Panc1 (cell line): ENCODE results near the gene TMEM109. TPM values are rescaled to one million over a fixed set of nuclear protein-coding genes. Genes with fewer than 3 reads are reported as not detected.

Experiments
- ATAC-seq: fragments of 200-7000 bp; cut with Tn5 transposase; 2 replicates; pipeline ENCODE4 v1.9.1; 2020; ENCODE audit warnings: mild to moderate bottlenecking, moderate library complexity
- BruUV-seq: library from RNA; stranded (reverse); fragments of 400-500 nt; replicated peaks from 2 replicates; lab custom pipeline; 2021; lab: Mats Ljungman, UMichigan
- CTCF ChIA-PET: fragments of 300-600 bp; sonication (Branson Sonifier 250); formaldehyde crosslinking; loops from one replicate; lab custom pipeline; 2022; ENCODE audit warnings: antibody characterized with exemption; lab: Charles Lee
- POLR2A ChIA-PET: fragments of 300-600 bp; sonication (Branson Sonifier 250); formaldehyde crosslinking; loops from one replicate; lab custom pipeline; 2022; ENCODE audit warnings: antibody characterized with exemption; lab: Charles Lee
- DNase-seq: peaks from one replicate; pipeline ENCODE4 v3.0.0-alpha.2; 2010; ENCODE audit warnings: low read depth, low spot score
- H3K27ac ChIP-seq: 2 replicates; pipeline ENCODE4 v1.5.1; 2011; ENCODE audit warnings: mild to moderate bottlenecking, low read length, inconsistent platforms
- H3K27me3 ChIP-seq: fragments of 200-500 bp; sonication (Bioruptor generic); 2 replicates; pipeline ENCODE4 v1.6.0; 2014; ENCODE audit warnings: low read length, inconsistent platforms; ENCODE audit not compliant: control insufficient read depth, insufficient read depth
- H3K36me3 ChIP-seq: fragments of 200-500 bp; sonication (Bioruptor generic); 2 replicates; pipeline ENCODE4 v1.5.1; 2014; ENCODE audit warnings: inconsistent platforms, mild to moderate bottlenecking, low read length, moderate library complexity; ENCODE audit not compliant: control insufficient read depth, insufficient read depth
- H3K4me1 ChIP-seq: 2 replicates; pipeline ENCODE4 v1.5.1; 2011; ENCODE audit warnings: inconsistent platforms, mild to moderate bottlenecking, low read length, moderate library complexity; ENCODE audit not compliant: control insufficient read depth, insufficient read depth
- H3K4me3 ChIP-seq, 2 experiments: 2 replicates each; pipeline ENCODE4 v1.5.1; 2011 to 2012; ENCODE audit warnings: low read depth in 2 of 2, low read length in 2 of 2, mild to moderate bottlenecking in 2 of 2, inconsistent platforms in 1 of 2, moderate library complexity in 1 of 2
- H3K9me3 ChIP-seq: fragments of 200-500 bp; sonication (Bioruptor generic); 2 replicates; pipeline ENCODE4 v1.5.1; 2014; ENCODE audit warnings: low read depth, mild to moderate bottlenecking, inconsistent platforms, low read length, moderate library complexity; ENCODE audit not compliant: control insufficient read depth, insufficient read depth
- POLR2AphosphoS5 ChIP-seq: IDR thresholded peaks from 2 replicates; pipeline ENCODE4 v1.6.1; 2012; ENCODE audit warnings: mild to moderate bottlenecking, low read depth, low read length, moderate library complexity
- SIN3A ChIP-seq: IDR thresholded peaks from 2 replicates; pipeline ENCODE4 v1.6.1; 2012; ENCODE audit warnings: low read depth, mild to moderate bottlenecking, low read length, moderate library complexity, borderline replicate concordance; ENCODE audit not compliant: insufficient read depth
- TCF7L2 ChIP-seq: IDR thresholded peaks from 2 replicates; pipeline ENCODE4 v1.6.1; 2011; ENCODE audit warnings: mild to moderate bottlenecking, low read depth, low read length, inconsistent platforms
- in situ Hi-C: cut with HindIII; loops from 2 replicates; pipeline ENCODE4 v1.10.0; 2016; ENCODE audit warnings: low sequenced_read_pairs, low pct_unique_long_range_greater_than_20kb
- intact Hi-C: fragments of 100-400 bp; cut with micrococcal nuclease; formaldehyde crosslinking; loops from one replicate; pipeline ENCODE4 v1.10.0; 2022; ENCODE audit not compliant: unreplicated experiment
- total RNA-seq: library from RNA; stranded (reverse); gene quantifications from one replicate; pipeline ENCODE4 v1.2.1, GENCODE V29; 2021; ENCODE audit not compliant: unreplicated experiment
- TF ChIP-seq, protein P1 (sequence below): fragments of 450-650 bp; IDR thresholded peaks from 2 replicates; pipeline ENCODE4 v1.5.1; 2017; ENCODE audit warnings: mild to moderate bottlenecking
- TF ChIP-seq, protein P2 (sequence below), 2 experiments: IDR thresholded peaks; 2 replicates each; pipeline ENCODE4 v1.6.1; 2011 to 2012; ENCODE audit warnings: low read depth in 2 of 2, control low read depth in 1 of 2, low read length in 1 of 2, mild to moderate bottlenecking in 1 of 2, moderate library complexity in 1 of 2; ENCODE audit not compliant: insufficient read depth in 1 of 2

Gene TMEM109
- total RNA-seq, 1 experiment from 2014 or later = 91.8 TPM

DNA sequence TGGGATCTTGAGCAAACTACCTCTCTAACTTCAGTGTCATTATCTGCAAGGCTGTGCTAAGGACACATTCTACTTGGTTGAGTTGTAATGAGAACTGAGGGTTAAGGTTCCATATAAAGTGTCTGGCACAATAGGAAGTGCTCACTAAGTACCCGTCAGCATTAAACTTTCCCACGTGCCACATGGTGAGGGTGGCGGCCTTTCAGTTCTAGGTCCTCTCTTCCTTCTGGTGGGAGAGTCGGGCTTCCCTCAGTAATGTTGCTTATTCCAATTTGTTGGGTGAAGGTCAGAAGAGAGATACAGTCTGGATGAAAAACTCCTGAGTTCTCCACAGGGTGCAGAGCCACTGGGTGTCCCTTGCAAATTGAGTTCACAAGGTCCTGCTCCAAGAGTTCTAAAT is 52.9 kb downstream of the TMEM109 start:
- Histone ChIP-seq H3K4me1 (no peaks in the 10 kb centered on the region), H3K27ac (no peak overlapping the region), H3K9me3 (no peaks in the 10 kb centered on the region), H3K4me3 (no peak overlapping the region), H3K27me3 (peaks cover 4% of the 10 kb centered on the region; the same call in 1 of the 2 replicates), H3K36me3 (no peaks in the 10 kb centered on the region)
- TF ChIP-seq, protein P1, sequence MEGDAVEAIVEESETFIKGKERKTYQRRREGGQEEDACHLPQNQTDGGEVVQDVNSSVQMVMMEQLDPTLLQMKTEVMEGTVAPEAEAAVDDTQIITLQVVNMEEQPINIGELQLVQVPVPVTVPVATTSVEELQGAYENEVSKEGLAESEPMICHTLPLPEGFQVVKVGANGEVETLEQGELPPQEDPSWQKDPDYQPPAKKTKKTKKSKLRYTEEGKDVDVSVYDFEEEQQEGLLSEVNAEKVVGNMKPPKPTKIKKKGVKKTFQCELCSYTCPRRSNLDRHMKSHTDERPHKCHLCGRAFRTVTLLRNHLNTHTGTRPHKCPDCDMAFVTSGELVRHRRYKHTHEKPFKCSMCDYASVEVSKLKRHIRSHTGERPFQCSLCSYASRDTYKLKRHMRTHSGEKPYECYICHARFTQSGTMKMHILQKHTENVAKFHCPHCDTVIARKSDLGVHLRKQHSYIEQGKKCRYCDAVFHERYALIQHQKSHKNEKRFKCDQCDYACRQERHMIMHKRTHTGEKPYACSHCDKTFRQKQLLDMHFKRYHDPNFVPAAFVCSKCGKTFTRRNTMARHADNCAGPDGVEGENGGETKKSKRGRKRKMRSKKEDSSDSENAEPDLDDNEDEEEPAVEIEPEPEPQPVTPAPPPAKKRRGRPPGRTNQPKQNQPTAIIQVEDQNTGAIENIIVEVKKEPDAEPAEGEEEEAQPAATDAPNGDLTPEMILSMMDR = no peak
- TF ChIP-seq TCF7L2 = no peak
- TF ChIP-seq, protein P2, sequence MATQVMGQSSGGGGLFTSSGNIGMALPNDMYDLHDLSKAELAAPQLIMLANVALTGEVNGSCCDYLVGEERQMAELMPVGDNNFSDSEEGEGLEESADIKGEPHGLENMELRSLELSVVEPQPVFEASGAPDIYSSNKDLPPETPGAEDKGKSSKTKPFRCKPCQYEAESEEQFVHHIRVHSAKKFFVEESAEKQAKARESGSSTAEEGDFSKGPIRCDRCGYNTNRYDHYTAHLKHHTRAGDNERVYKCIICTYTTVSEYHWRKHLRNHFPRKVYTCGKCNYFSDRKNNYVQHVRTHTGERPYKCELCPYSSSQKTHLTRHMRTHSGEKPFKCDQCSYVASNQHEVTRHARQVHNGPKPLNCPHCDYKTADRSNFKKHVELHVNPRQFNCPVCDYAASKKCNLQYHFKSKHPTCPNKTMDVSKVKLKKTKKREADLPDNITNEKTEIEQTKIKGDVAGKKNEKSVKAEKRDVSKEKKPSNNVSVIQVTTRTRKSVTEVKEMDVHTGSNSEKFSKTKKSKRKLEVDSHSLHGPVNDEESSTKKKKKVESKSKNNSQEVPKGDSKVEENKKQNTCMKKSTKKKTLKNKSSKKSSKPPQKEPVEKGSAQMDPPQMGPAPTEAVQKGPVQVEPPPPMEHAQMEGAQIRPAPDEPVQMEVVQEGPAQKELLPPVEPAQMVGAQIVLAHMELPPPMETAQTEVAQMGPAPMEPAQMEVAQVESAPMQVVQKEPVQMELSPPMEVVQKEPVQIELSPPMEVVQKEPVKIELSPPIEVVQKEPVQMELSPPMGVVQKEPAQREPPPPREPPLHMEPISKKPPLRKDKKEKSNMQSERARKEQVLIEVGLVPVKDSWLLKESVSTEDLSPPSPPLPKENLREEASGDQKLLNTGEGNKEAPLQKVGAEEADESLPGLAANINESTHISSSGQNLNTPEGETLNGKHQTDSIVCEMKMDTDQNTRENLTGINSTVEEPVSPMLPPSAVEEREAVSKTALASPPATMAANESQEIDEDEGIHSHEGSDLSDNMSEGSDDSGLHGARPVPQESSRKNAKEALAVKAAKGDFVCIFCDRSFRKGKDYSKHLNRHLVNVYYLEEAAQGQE (IDR thresholded peaks at IDR 0.05; ENCODE audit: insufficient read depth in 1 of 2, low read depth in 2 of 2, low read length in 1 of 2) = no peak
- no peak for TF ChIP-seq SIN3A
- TF ChIP-seq POLR2AphosphoS5 = no peak
- ChIA-PET POLR2A (no interaction called here), CTCF (no interaction called here)
- ATAC-seq (no peak), DNase-seq (no peak)
- in situ Hi-C loops (no loop called here), intact Hi-C loops (no loop called here)
- no TSS peak for BruUV-seq

DNA sequence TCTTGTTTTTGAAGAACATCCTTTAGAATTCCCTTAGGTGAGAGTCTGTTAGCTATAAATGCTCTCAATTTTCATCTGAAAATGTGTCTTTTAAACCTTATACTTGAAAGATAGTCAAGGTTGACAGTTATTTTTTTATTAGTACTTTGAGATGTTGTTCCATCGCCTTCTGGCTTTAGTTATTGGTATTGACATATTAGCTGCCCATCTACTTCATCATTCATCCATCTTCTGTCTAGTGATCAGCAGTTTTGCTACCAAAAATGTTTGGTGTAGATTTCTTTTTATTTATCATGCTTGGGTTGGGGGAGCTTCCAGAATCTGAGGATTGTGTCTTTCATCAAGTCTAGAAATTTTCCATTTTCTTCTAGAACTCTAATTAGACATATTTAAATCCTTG is 54.3 kb downstream of the TMEM109 start:
- H3K36me3 ChIP-seq = no peaks in the 10 kb centered on the region
- no peak overlapping the region for H3K4me3 ChIP-seq
- intact Hi-C loops = no loop called here
- no TSS peak for BruUV-seq
- no peaks in the 10 kb centered on the region for H3K9me3 ChIP-seq
- no peaks in the 10 kb centered on the region for H3K27me3 ChIP-seq
- DNase-seq (no peak), ATAC-seq (no peak)
- H3K4me1 ChIP-seq = no peaks in the 10 kb centered on the region
- in situ Hi-C loops = no loop called here
- POLR2A ChIA-PET = no interaction called here
- no peak overlapping the region for H3K27ac ChIP-seq
- CTCF ChIA-PET = no interaction called here
- TF ChIP-seq, protein P1 = no peak
- TF ChIP-seq SIN3A (no peak), TCF7L2 (no peak), POLR2AphosphoS5 (no peak)
- TF ChIP-seq, protein P2 (IDR thresholded peaks at IDR 0.05; ENCODE audit: insufficient read depth in 1 of 2, low read depth in 2 of 2, low read length in 1 of 2) = no peak
